Right atrium auricular region (tissue), 2 donors: Measurements from ENCODE around the gene ZNF316. TPM values are rescaled to one million over a fixed set of nuclear protein-coding genes. Genes with fewer than 3 reads are reported as not detected.

Experiments
- DNase-seq: peaks from one replicate; pipeline ENCODE4 v3.0.0-alpha.2; 2019; ENCODE audit warnings: low spot score
- H3K27ac ChIP-seq, 2 donors: fragments of 200-600 bp; sonication (generic); 1 replicate in 1 of 2; 2 replicates in 1 of 2; pipeline ENCODE4 v1.5.1; 2016 to 2019
- H3K27me3 ChIP-seq, 2 donors: fragments of 200-600 bp; sonication (generic); one replicate each; pipeline versions ENCODE4 v1.5.1 to v1.6.0; 2017 to 2019
- H3K36me3 ChIP-seq: fragments of 200-600 bp; sonication (generic); one replicate; pipeline ENCODE4 v1.5.1; 2016
- H3K4me1 ChIP-seq, 2 donors: fragments of 200-600 bp; sonication (generic); one replicate each; pipeline versions ENCODE4 v1.5.1 to v1.6.0; 2017 to 2019
- H3K4me3 ChIP-seq, 2 donors: fragments of 200-600 bp; sonication (generic); 1 replicate in 1 of 2; 2 replicates in 1 of 2; pipeline ENCODE4 v1.5.1; 2017 to 2019; ENCODE audit warnings: mild to moderate bottlenecking in 1 of 2, moderate library complexity in 1 of 2
- H3K9me3 ChIP-seq, 2 donors: fragments of 200-600 bp; sonication (generic); one replicate each; pipeline ENCODE4 v1.5.1; 2019
- total RNA-seq, 2 donors: library from RNA; depleted of rRNA; stranded (reverse); fragments of >200 nt; gene quantifications; one replicate each; pipeline ENCODE4 v1.1.0, GENCODE V29; 2016
- TF ChIP-seq, protein P1 (sequence below), 2 donors: fragments of 200-600 bp; sonication (generic); IDR thresholded peaks; one replicate each; pipeline ENCODE4 v1.5.1; 2019; ENCODE audit warnings: antibody characterized with exemption in 2 of 2

The ZNF316 gene
- total RNA-seq, 2 donors from 2014 or later, result 9.0 to 12.6 TPM

GRCh38 chr7:6647080-6647479 lies 10.0 kb downstream of the ZNF316 start:
- Histone ChIP-seq H3K36me3 (peaks cover 66% of the 10 kb centered on the region), H3K9me3 (peaks cover 0 to under 1% of the 10 kb centered on the region in 2 donors), H3K4me1 (no peaks in the 10 kb centered on the region), H3K4me3 (no peak overlapping the region), H3K27me3 (no peaks in the 10 kb centered on the region), H3K27ac (no peak overlapping the region)
- TF ChIP-seq, protein P1, sequence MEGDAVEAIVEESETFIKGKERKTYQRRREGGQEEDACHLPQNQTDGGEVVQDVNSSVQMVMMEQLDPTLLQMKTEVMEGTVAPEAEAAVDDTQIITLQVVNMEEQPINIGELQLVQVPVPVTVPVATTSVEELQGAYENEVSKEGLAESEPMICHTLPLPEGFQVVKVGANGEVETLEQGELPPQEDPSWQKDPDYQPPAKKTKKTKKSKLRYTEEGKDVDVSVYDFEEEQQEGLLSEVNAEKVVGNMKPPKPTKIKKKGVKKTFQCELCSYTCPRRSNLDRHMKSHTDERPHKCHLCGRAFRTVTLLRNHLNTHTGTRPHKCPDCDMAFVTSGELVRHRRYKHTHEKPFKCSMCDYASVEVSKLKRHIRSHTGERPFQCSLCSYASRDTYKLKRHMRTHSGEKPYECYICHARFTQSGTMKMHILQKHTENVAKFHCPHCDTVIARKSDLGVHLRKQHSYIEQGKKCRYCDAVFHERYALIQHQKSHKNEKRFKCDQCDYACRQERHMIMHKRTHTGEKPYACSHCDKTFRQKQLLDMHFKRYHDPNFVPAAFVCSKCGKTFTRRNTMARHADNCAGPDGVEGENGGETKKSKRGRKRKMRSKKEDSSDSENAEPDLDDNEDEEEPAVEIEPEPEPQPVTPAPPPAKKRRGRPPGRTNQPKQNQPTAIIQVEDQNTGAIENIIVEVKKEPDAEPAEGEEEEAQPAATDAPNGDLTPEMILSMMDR (IDR thresholded peaks at IDR 0.05), result no peak
- DNase-seq, result no peak

- no peaks in the 10 kb centered on the region for H3K4me1 ChIP-seq
- peaks cover 66% of the 10 kb centered on the region for H3K36me3 ChIP-seq
- H3K4me3 ChIP-seq, result no peak overlapping the region
- H3K27me3 ChIP-seq, result no peaks in the 10 kb centered on the region
- DNase-seq, result no peak
- H3K9me3 ChIP-seq, result peaks cover 0 to 5% of the 10 kb centered on the region in 2 donors
- TF ChIP-seq, protein P1 (IDR thresholded peaks at IDR 0.05), result no peak
- no peak overlapping the region for H3K27ac ChIP-seq
Measured at GRCh38 chr7:6647541-6647940, 10.4 kb downstream of the ZNF316 start.

- Histone ChIP-seq H3K27ac (no peak overlapping the region), H3K9me3 (peaks cover 0 to 7% of the 10 kb centered on the region in 2 donors), H3K36me3 (peaks cover 61% of the 10 kb centered on the region), H3K4me1 (no peaks in the 10 kb centered on the region), H3K27me3 (no peaks in the 10 kb centered on the region), H3K4me3 (no peak overlapping the region)
- no peak for DNase-seq
- TF ChIP-seq, protein P1 (IDR thresholded peaks at IDR 0.05), result no peak
Measured at GRCh38 chr7:6648066-6648814, 11.1 kb downstream of the ZNF316 start.

DNA sequence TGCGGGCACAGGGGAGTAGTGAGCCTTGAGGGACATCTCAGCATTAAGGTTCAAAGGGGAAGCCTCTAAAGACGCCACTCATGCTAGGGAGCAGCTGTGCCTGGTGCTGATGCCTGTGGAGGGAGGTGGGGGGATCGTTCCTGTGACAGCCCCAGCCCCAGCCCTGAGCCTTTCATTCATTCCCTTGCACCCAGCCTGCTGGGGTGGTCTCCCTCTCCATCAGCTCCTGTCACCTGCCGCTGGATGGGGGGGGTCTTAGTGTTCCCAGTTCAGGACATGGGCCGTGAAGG lies 11.6 kb downstream of the ZNF316 start:
- H3K36me3 ChIP-seq, result peaks cover 56% of the 10 kb centered on the region
- no peaks in the 10 kb centered on the region for H3K27me3 ChIP-seq
- TF ChIP-seq, protein P1 (IDR thresholded peaks at IDR 0.05), result no peak
- H3K27ac ChIP-seq, result no peak overlapping the region
- no peak for DNase-seq
- peaks cover 0 to 7% of the 10 kb centered on the region in 2 donors for H3K9me3 ChIP-seq
- no peak overlapping the region for H3K4me3 ChIP-seq
- no peaks in the 10 kb centered on the region for H3K4me1 ChIP-seq

DNA sequence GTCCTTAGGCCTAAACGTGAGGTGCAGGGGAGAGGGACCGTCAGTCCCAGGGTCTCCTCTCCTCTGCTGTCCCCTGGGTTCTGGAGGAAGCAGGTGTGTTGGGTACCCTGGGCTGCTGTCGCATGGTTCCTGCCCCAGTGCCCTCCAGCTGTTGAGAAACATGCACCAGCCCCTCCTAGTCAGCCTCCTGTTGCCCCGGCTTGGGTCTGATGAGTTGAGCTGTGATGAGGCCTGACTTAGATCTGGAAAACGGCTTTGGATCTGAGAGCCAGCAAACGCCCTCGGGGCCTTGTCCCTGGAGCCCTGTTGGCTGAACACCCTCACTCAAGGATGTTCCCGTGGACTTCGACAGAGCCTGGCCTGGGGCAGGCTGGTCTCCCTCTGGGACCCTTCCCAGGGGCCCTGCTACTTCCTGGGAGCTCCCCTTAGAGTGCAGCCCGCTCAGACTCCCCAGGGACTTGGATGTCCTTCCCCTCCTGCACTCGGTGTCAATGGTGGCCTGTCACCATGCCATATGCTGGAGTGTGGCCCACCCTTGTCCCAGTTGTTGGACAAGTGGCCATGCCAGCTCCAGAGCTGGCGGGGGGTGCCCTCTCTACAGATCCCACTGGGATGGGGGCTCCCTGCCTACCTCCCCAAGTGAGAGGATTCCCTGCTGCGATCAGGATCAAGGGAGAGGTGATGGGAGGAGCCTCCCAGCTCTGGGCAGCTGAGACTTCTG lies 12.3 kb downstream of the ZNF316 start:
- DNase-seq, result no peak

More for the DNA sequence above, 12.3 kb downstream of the ZNF316 start:
- H3K36me3 ChIP-seq, result peaks cover 49% of the 10 kb centered on the region
- H3K4me3 ChIP-seq, result no peak overlapping the region
- TF ChIP-seq, protein P1 (IDR thresholded peaks at IDR 0.05), result no peak
- H3K4me1 ChIP-seq, result no peaks in the 10 kb centered on the region
- no peaks in the 10 kb centered on the region for H3K27me3 ChIP-seq
- no peak overlapping the region for H3K27ac ChIP-seq
- peaks cover 0 to 7% of the 10 kb centered on the region in 2 donors for H3K9me3 ChIP-seq
